ENCODE data around the gene NTRK1.

Gene NTRK1

GRCh38 chr1:156883919-156884318 lies 23.3 kb downstream of the NTRK1 start:
- DNase-seq: no peak

DNA sequence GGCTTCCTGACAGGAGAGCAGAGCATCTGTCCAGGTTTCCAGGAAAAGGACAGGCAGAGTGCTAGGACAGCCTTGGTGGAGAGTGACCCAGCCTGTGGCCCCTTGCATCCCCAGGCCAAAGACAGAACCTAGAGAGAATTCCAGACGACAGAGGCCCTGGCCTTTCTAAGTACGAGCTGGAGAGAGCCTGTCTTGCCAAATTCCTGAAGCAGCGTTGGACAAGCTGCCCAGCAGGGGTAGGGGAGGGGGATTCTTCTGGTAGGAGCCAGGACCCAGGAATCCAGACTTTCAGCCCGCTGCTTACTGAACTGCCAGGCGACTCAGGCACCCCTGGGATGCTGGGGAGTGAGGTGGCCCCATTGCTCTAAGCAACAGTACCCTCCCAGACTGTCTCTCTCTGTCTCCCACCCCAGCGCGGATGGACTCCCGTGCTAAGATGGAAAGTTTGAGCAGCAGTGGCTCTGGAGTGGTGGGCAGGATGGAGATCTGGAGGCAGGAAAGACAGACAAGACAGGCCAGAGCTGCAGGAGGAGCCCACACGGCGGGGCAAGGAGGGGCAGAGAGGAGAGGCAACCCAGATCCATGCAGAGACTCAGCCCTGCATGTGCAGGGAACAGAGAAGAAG lies 24.0 kb downstream of the NTRK1 start:
- DNase-seq: no peak

GRCh38 chr1:156885314-156885713 lies 24.6 kb downstream of the NTRK1 start:
- no peak for DNase-seq

DNA sequence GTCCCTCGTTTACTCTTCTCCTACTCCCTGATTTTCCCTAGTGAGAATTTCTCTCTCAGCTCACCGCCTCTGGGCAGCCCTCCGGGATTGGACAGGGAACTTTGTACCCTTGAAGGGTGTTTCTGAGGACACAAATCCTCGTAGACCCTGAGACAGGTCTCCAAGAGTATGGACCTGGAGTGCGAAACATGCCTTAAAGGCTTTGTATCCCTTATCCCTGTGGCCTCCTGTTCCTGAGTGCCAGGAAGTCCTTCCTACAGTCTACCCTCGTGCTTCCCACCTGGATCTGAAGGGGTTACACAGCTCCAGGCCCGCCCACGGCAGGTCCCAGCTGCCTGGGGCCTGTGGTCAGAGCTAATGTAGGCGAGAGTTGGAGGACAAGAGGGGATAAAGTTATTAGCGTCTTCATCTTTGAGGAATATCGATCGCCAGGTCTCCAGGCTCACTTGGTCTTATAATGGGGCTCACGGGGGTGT lies 25.3 kb downstream of the NTRK1 start:
- DNase-seq: no peak

- no peak for DNase-seq
Measured at GRCh38 chr1:156886583-156887281, 26.1 kb downstream of the NTRK1 start.

DNA sequence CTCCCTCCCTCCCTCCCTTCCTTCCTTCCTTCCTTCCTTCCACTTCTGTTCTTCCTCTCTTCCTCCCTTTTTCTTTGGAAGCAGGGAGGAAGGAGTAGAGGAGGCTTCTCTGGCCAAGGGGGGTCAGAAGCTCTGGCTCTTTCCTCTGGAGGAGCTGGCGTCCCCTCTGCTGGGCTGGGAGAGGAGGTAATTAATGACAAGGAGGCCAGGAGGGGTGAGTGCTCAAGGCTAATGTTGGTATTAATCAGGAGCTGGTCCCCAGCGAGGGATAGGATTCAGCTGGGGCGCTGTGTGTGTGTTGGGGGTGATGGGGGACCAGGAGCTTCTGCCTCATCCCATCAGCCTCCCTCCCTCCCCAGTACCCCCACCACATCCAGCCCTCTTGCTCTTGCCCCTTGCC lies 26.7 kb downstream of the NTRK1 start:
- no peak for DNase-seq

GRCh38 chr1:156887734-156888133 lies 27.1 kb downstream of the NTRK1 start:
- no peak for DNase-seq

DNA sequence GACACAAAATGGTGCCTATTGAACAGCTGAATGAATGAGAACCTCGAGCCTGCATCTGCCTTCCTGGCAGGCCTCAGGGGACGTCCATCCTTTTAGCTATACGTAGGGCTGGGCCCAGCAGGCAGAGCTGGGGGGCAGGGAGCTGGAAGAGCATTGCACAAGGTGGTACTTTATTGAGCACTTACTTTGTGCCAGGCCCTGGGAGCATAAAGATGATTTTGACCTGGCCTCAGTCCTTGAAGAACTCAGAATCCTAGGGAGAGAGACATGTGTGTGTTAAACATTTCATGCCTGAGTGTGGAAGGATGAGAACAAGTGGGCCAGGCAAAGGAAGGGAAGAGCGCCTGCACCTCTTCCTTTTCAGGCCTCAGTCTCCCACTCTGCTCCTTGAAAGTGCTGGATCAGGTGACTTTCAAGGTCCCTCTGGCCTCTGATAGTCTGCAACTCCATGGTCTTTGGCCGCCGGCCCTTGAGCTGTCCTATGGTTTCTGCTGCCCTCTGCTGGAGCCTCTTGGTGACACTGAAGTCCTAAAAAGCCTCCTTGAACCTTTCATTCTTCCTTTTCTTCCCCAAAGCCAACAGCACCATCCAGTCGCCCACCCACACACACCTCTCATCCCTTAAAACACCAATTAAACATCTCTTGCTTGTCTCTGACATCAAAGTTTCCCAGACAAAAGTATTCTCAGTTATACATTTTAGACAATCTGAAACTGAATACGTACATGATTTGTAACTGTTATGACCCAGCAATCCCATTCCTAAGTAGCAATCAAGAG lies 29.3 kb downstream of the NTRK1 start:
- DNase-seq: peak; percentile 85

GRCh38 chr1:156892190-156893047 lies 31.8 kb downstream of the NTRK1 start:
- DNase-seq: peak; percentile 92

- no peak for DNase-seq
Measured at GRCh38 chr1:156893048-156893953, 32.6 kb downstream of the NTRK1 start, which contains the start of gene PEAR1. Gene PEAR1 (plus strand): TSS chr1:156893718. CDS start chr1:156903927, 10,209 bp downstream.

DNA sequence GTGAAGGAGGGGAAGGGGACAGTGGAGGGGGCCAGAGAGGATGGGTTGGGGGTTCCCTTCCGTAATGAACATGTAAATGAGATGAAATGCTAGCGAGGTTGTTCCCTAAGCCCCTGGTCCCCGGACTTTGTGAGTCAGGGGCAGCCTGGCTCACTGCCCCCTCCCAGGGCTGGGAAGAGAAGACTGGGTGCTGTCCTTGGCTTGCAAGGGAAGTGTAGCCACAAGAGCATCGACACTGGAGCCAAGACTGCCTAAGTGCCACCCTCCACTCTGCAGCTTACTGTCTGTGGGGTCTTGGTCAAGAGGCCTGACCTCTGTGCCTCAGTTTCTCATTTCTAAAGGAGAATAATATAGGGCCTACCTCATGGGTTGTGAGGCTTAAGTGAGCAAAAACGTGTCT lies 33.3 kb downstream of the NTRK1 start:
- DNase-seq: no peak

GRCh38 chr1:156894711-156895454 lies 34.2 kb downstream of the NTRK1 start:
- no peak for DNase-seq

DNA sequence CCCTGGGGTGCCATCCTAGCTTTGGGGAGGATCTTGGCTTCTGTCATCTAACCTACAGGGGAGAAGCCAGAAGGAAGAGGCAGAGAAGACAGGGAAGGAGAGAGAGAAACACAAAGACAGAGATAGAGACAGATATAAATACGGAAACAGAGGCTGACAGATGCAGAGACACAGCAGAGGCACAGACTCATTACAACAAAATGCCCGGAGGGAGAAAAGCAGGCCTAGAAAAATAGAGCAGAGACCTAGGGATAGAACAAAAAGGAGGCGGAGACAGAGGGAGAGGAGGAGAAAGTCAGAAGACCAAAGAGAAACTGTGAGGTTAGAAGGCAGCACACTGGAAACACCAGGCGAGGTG lies 34.8 kb downstream of the NTRK1 start:
- no peak for DNase-seq

- DNase-seq: no peak
Measured at GRCh38 chr1:156895927-156896326, 35.3 kb downstream of the NTRK1 start.

DNA sequence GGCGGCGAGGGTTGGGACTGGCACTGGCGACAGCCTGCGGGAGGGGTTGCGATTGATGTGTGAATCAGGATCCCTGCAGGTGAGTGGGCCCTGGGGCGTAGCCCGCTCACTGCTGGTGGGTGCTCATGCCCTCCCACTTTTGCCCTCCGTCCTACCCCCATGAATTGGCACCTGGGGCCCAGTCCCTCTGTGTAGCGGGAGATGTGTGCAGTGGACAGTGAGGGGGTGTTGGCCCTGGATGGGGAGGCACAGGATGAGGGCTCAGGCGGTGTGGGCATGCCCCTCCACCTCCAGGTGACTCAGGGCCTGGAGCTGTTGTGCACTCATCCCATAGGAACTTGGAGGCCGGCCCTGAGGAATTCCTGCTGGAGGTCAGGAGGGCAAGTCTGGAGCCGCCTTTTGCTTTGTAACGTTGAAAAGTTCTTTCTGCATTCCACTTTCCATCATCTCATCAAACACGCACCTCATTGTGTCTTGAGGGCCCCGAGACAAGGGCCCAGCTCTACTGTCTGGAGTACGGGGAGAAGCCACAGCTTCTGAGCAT lies 35.9 kb downstream of the NTRK1 start:
- DNase-seq: no peak

GRCh38 chr1:156897078-156897825 lies 36.6 kb downstream of the NTRK1 start:
- DNase-seq: no peak

DNA sequence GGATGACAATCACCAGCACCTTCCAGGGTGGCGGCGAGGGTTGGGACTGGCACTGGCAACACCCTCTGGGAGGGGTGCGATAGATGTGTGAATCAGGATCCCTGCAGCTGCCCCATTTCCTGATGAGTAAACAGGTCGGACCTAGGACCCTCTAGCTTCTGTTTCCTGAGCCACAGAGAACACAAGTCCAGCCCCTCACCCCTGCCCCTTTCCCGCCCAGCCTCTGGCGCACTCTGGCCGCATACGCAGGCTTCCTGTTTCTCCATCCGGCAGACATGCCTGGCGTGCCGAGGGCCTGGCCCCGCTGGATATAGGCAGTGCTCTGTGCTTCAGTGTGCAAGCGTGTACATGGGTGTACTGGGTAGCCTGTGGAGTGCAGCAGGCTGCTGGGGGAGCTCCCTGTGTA lies 37.5 kb downstream of the NTRK1 start:
- peak; percentile 17 for DNase-seq

GRCh38 chr1:156898971-156899664 lies 38.5 kb downstream of the NTRK1 start:
- no peak for DNase-seq

Data from suppressor macrophage treated with lipopolysaccharide for 4 hours (primary cell).